CD4-positive, alpha-beta T cell (primary cell): Measurements from ENCODE around the gene SSBP3. TPM values are rescaled to one million over a fixed set of nuclear protein-coding genes. Genes with fewer than 3 reads are reported as not detected.

Source experiments
- ATAC-seq: fragments of 200-7000 bp; cut with Tn5 transposase; one replicate; pipeline ENCODE4 v1.10.0; 2022; ENCODE audit warnings: mild to moderate bottlenecking; ENCODE audit not compliant: poor library complexity
- CTCF ChIA-PET: fragments of 350-600 bp; sonication (Branson Sonifier 250); formaldehyde crosslinking; loops from one replicate; lab custom pipeline; 2021; ENCODE audit warnings: antibody characterized with exemption, inconsistent platforms; lab: Charles Lee
- POLR2A ChIA-PET: fragments of 350-600 bp; sonication (Branson Sonifier 250); formaldehyde crosslinking; loops from one replicate; lab custom pipeline; 2021; ENCODE audit warnings: antibody characterized with exemption, inconsistent platforms; lab: Charles Lee
- DNase-seq, 14 experiments: peaks; one replicate each; pipeline ENCODE4 v3.0.0-alpha.2; 2013 to 2020; ENCODE audit warnings: mixed read lengths in 2 of 14
- H3K27ac ChIP-seq, 2 donors: one replicate each; pipeline versions ENCODE4 v1.5.1 to v1.7.0; 2013; ENCODE audit warnings: low read length in 2 of 2, low read depth in 1 of 2, mild to moderate bottlenecking in 1 of 2
- H3K27me3 ChIP-seq, 2 experiments: 1 replicate in 1 of 2; 2 replicates in 1 of 2; pipeline versions ENCODE4 v1.6.1 to v1.7.0; 2013; ENCODE audit warnings: low read length in 2 of 2, control low read depth in 1 of 2, mild to moderate bottlenecking in 1 of 2, moderate library complexity in 1 of 2; ENCODE audit not compliant: insufficient read depth in 2 of 2, control insufficient read depth in 1 of 2
- H3K36me3 ChIP-seq: one replicate; pipeline ENCODE4 v1.6.1; 2013; ENCODE audit warnings: low read length, control low read depth; ENCODE audit not compliant: insufficient read depth
- H3K4me1 ChIP-seq: one replicate; pipeline ENCODE4 v1.6.1; 2013; ENCODE audit warnings: low read length, control low read depth; ENCODE audit not compliant: insufficient read depth
- H3K4me3 ChIP-seq: one replicate; pipeline ENCODE4 v1.5.1; 2013; ENCODE audit warnings: mild to moderate bottlenecking, low read length, moderate library complexity
- H3K9me3 ChIP-seq, 2 experiments: 1 replicate in 1 of 2; 2 replicates in 1 of 2; pipeline versions ENCODE4 v1.6.1 to v1.7.0; 2013; ENCODE audit warnings: low read length in 2 of 2, mild to moderate bottlenecking in 2 of 2, control low read depth in 1 of 2, moderate library complexity in 1 of 2; ENCODE audit not compliant: control insufficient read depth in 1 of 2, insufficient read depth in 1 of 2
- H3K27ac Mint-ChIP-seq: one replicate; pipeline ENCODE4 v1.8.0; 2020; ENCODE audit warnings: mixed read lengths
- H3K27me3 Mint-ChIP-seq: one replicate; pipeline ENCODE4 v1.8.0; 2021; ENCODE audit warnings: mixed read lengths
- H3K36me3 Mint-ChIP-seq: one replicate; pipeline ENCODE4 v1.8.0; 2021; ENCODE audit warnings: low read depth, mixed read lengths
- H3K4me1 Mint-ChIP-seq: one replicate; pipeline ENCODE4 v1.8.0; 2021; ENCODE audit warnings: low read depth, mixed read lengths
- H3K4me3 Mint-ChIP-seq: one replicate; pipeline ENCODE4 v1.8.0; 2020; ENCODE audit warnings: mild to moderate bottlenecking, mixed read lengths
- H3K9me3 Mint-ChIP-seq: one replicate; pipeline ENCODE4 v1.8.0; 2020; ENCODE audit warnings: mixed read lengths
- intact Hi-C, 2 experiments: fragments of 100-400 bp; cut with DNase I in 1 of 2; cut with micrococcal nuclease in 1 of 2; formaldehyde crosslinking; loops; one replicate each; pipeline versions ENCODE4 v1.15.1 to v1.9.0; 2023 to 2025; cut with DNase I, micrococcal nuclease
- total RNA-seq, 174 experiments: library from RNA in 2 of 174; stranded (reverse) in 2 of 174; gene quantifications; one replicate each; pipeline ENCODE4 v1.2.3 and lab custom pipeline; 2021 to 2026
- TF ChIP-seq, protein P1 (sequence below): fragments of 200-600 bp; IDR thresholded peaks from one replicate; pipeline ENCODE4 v1.8.0; 2022; ENCODE audit warnings: antibody characterized with exemption, mild to moderate bottlenecking

The SSBP3 gene
- total RNA-seq, 2 experiments from 2014 or later: 50.6 to 52.4 TPM

- ATAC-seq (no peak), DNase-seq (no peak)
- H3K4me3 ChIP-seq: no peak overlapping the region
- Mint-ChIP-seq H3K4me3 (no peak overlapping the region), H3K27ac (peak overlapping the region; percentile 40), H3K27me3 (no peaks in the 10 kb centered on the region), H3K9me3 (no peaks in the 10 kb centered on the region), H3K4me1 (peaks cover 62% of the 10 kb centered on the region), H3K36me3 (peaks cover 53% of the 10 kb centered on the region)
- ChIA-PET POLR2A (no interaction called here), CTCF (no interaction called here)
- intact Hi-C loops: no loop called here
- H3K4me1 ChIP-seq: peaks cover 39% of the 10 kb centered on the region
- H3K27me3 ChIP-seq: no peaks in the 10 kb centered on the region
- no peak overlapping the region for H3K27ac ChIP-seq
- H3K9me3 ChIP-seq: no peaks in the 10 kb centered on the region
- peaks cover 23% of the 10 kb centered on the region for H3K36me3 ChIP-seq
- TF ChIP-seq, protein P1, sequence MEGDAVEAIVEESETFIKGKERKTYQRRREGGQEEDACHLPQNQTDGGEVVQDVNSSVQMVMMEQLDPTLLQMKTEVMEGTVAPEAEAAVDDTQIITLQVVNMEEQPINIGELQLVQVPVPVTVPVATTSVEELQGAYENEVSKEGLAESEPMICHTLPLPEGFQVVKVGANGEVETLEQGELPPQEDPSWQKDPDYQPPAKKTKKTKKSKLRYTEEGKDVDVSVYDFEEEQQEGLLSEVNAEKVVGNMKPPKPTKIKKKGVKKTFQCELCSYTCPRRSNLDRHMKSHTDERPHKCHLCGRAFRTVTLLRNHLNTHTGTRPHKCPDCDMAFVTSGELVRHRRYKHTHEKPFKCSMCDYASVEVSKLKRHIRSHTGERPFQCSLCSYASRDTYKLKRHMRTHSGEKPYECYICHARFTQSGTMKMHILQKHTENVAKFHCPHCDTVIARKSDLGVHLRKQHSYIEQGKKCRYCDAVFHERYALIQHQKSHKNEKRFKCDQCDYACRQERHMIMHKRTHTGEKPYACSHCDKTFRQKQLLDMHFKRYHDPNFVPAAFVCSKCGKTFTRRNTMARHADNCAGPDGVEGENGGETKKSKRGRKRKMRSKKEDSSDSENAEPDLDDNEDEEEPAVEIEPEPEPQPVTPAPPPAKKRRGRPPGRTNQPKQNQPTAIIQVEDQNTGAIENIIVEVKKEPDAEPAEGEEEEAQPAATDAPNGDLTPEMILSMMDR: no peak
Observed at GRCh38 chr1:54384471-54384870, 21.7 kb downstream of the SSBP3 start.

DNA sequence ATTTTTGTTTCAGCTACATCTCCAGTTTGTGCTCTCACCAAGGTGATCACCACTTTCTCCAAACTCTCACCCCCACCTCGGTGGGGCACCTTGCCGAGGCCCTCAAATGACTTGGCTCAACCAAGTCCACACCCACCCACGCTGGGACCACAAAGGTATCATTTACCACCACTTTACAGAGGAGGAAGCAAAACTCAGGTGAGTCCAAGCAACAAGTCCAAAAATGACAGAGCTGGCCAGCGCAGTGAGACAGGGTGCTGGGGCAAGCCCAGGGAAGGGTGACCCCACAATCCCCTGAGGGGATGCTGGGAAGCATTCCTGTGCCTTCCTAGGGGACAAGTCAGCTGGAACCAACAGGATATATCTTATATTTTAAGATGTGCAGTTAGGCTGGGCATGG, 24.7 kb downstream of the SSBP3 start:
- H3K9me3 Mint-ChIP-seq: no peaks in the 10 kb centered on the region
- peak overlapping the region; percentile 32 for H3K27ac Mint-ChIP-seq
- ATAC-seq (no peak), DNase-seq (no peak)
- H3K27ac ChIP-seq: no peak overlapping the region
- H3K27me3 Mint-ChIP-seq: no peaks in the 10 kb centered on the region
- H3K4me3 Mint-ChIP-seq: no peak overlapping the region
- H3K36me3 Mint-ChIP-seq: peaks cover 51% of the 10 kb centered on the region
- POLR2A ChIA-PET: no interaction called here
- peaks cover 66% of the 10 kb centered on the region for H3K4me1 ChIP-seq
- H3K36me3 ChIP-seq: peaks cover 23% of the 10 kb centered on the region
- H3K4me3 ChIP-seq: no peak overlapping the region
- peaks cover 67% of the 10 kb centered on the region for H3K4me1 Mint-ChIP-seq
- CTCF ChIA-PET: interaction anchor here (0.5 to 0.7 kb wide), 2 partner anchors 10 to 107 kb away, joined by 3 read pairs; no protein-coding TSS in a partner anchor
- intact Hi-C loops: no loop called here
- TF ChIP-seq, protein P1: no peak
- no peaks in the 10 kb centered on the region for H3K27me3 ChIP-seq
- no peaks in the 10 kb centered on the region for H3K9me3 ChIP-seq

GRCh38 chr1:54380290-54380882, 25.8 kb downstream of the SSBP3 start:
- Histone ChIP-seq H3K27me3 (no peaks in the 10 kb centered on the region), H3K27ac (no peak overlapping the region), H3K36me3 (peaks cover 23% of the 10 kb centered on the region), H3K4me3 (no peak overlapping the region), H3K4me1 (peaks cover 66% of the 10 kb centered on the region), H3K9me3 (no peaks in the 10 kb centered on the region)
- no peaks in the 10 kb centered on the region for H3K27me3 Mint-ChIP-seq
- H3K27ac Mint-ChIP-seq: no peak overlapping the region
- TF ChIP-seq, protein P1: no peak
- H3K4me1 Mint-ChIP-seq: peaks cover 71% of the 10 kb centered on the region
- H3K9me3 Mint-ChIP-seq: no peaks in the 10 kb centered on the region
- H3K36me3 Mint-ChIP-seq: peaks cover 52% of the 10 kb centered on the region
- ChIA-PET CTCF (no interaction called here), POLR2A (no interaction called here)
- peak; percentile 54 for ATAC-seq
- peak in 5 of 14 experiments; percentile 9 to 66 (median 32) for DNase-seq
- intact Hi-C loops: no loop called here
- H3K4me3 Mint-ChIP-seq: no peak overlapping the region
